AG04450 (cell line): ENCODE results near the gene SLC25A38. TPM values are rescaled to one million over a fixed set of nuclear protein-coding genes. Genes with fewer than 3 reads are reported as not detected.
"Not testable (repeated sequence)": the region's sequence is repeated elsewhere in the genome, so short reads cannot be mapped to it uniquely, and the experiment has no call there.

Source experiments
- CTCF ChIA-PET: fragments of 300-600, 350-600 bp; formaldehyde crosslinking; extraction: SDS; loops from one replicate; lab custom pipeline; 2022; ENCODE audit warnings: antibody characterized with exemption, inconsistent platforms; lab: Charles Lee
- POLR2A ChIA-PET: fragments of 350-600 bp; formaldehyde crosslinking; extraction: SDS; loops from one replicate; lab custom pipeline; 2021; ENCODE audit warnings: antibody characterized with exemption, inconsistent platforms; lab: Yijun Ruan, JAX
- DNase-seq: peaks from one replicate; pipeline ENCODE4 v3.0.0-alpha.2; 2011; ENCODE audit warnings: low read depth, low spot score
- H3K27ac ChIP-seq: one replicate; pipeline ENCODE4 v1.5.1; 2012; ENCODE audit warnings: low read depth, low read length, control low read depth
- H3K27me3 ChIP-seq: one replicate; pipeline ENCODE4 v1.6.0; 2012; ENCODE audit warnings: low read length; ENCODE audit not compliant: control insufficient read depth, insufficient read depth
- H3K4me3 ChIP-seq: 2 replicates; pipeline ENCODE4 v1.5.1; 2011; ENCODE audit warnings: mild to moderate bottlenecking, low read depth, low read length, control low read depth
- H3K9me3 ChIP-seq: 2 replicates; pipeline ENCODE4 v1.5.1; 2012; ENCODE audit warnings: low read length; ENCODE audit not compliant: control insufficient read depth, insufficient read depth
- polyA plus RNA-seq: library from polyadenylated mRNA; depleted of rRNA; stranded (reverse); fragments of >200 nt; gene quantifications from 2 replicates; pipeline ENCODE4 v1.2.3, GENCODE V29; 2011
- TF ChIP-seq, protein P1 (sequence below): IDR thresholded peaks from 2 replicates; pipeline ENCODE4 v1.5.1; 2011; ENCODE audit warnings: low read depth, low read length, control low read depth, inconsistent platforms

Gene SLC25A38
- polyA plus RNA-seq, 1 experiment: 33.1 TPM

DNA sequence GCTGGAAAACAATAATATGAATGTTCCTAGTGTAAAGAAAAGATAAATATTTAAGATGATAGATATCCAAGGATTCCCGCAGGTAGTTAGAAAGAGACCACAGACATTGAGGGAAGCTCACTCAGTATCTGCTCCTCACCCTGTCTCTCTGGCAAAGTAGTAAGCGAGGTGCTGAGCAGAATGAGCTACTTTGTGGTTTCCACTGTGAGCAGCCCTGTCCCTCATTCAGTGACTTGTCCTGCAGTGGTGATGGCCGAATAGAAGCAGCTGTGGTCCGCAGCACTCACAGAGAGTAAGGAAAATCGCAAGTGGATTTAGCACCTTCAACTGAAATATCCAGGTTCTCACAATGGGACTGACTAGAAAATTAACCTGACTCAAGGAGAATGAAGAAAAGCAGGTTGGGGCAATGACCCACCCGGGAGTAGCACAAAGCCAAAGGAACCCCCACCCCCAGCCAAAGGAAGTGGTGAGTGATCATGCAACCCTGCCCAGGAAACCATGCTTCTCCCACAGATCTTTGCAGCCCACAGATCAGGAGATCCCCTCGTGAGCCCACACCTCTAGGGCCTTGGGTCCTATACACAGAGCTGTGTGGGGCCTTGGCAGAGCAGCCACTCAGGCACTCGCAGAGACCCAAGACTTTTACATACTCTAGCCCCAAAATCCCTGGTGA, 21.8 kb upstream of the SLC25A38 start:
- TF ChIP-seq, protein P1, sequence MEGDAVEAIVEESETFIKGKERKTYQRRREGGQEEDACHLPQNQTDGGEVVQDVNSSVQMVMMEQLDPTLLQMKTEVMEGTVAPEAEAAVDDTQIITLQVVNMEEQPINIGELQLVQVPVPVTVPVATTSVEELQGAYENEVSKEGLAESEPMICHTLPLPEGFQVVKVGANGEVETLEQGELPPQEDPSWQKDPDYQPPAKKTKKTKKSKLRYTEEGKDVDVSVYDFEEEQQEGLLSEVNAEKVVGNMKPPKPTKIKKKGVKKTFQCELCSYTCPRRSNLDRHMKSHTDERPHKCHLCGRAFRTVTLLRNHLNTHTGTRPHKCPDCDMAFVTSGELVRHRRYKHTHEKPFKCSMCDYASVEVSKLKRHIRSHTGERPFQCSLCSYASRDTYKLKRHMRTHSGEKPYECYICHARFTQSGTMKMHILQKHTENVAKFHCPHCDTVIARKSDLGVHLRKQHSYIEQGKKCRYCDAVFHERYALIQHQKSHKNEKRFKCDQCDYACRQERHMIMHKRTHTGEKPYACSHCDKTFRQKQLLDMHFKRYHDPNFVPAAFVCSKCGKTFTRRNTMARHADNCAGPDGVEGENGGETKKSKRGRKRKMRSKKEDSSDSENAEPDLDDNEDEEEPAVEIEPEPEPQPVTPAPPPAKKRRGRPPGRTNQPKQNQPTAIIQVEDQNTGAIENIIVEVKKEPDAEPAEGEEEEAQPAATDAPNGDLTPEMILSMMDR: no peak
- Histone ChIP-seq H3K27me3 (no peaks in the 10 kb centered on the region), H3K9me3 (no peaks in the 10 kb centered on the region), H3K27ac (no peak overlapping the region), H3K4me3 (no peak overlapping the region)
- CTCF ChIA-PET: no interaction called here
- POLR2A ChIA-PET: no interaction called here
- no peak for DNase-seq

- no peak for DNase-seq
- CTCF ChIA-PET: no interaction called here
Observed at GRCh38 chr3:39362192-39362591, 21.0 kb upstream of the SLC25A38 start.

DNA sequence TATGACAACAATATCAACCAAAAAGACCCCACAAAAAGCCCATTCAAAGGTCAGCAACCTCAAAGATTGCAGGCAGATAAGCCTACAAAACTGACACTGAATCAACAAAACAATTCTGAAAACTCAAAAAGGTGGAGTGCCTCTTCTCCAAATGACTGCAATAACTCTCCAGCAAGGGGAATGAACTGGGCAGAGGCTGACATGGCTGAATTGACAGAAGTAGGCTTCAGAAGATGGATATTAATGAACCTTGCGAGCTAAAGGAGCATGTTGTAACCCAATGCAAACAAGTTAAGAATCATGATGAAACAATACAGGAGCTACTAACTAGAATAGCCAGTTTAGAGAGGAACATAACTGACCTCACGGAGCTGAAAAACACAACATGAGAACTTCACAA, 20.4 kb upstream of the SLC25A38 start:
- DNase-seq: no peak
- no peaks in the 10 kb centered on the region for H3K9me3 ChIP-seq
- no peaks in the 10 kb centered on the region for H3K27me3 ChIP-seq
- ChIA-PET CTCF (no interaction called here), POLR2A (no interaction called here)
- no peak overlapping the region for H3K4me3 ChIP-seq
- H3K27ac ChIP-seq: no peak overlapping the region
- TF ChIP-seq, protein P1: no peak

More at GRCh38 chr3:39362192-39362591, 21.0 kb upstream of the SLC25A38 start:
- Histone ChIP-seq H3K27me3 (no peaks in the 10 kb centered on the region), H3K27ac (no peak overlapping the region), H3K9me3 (no peaks in the 10 kb centered on the region), H3K4me3 (no peak overlapping the region)
- POLR2A ChIA-PET: no interaction called here
- TF ChIP-seq, protein P1: no peak

DNA sequence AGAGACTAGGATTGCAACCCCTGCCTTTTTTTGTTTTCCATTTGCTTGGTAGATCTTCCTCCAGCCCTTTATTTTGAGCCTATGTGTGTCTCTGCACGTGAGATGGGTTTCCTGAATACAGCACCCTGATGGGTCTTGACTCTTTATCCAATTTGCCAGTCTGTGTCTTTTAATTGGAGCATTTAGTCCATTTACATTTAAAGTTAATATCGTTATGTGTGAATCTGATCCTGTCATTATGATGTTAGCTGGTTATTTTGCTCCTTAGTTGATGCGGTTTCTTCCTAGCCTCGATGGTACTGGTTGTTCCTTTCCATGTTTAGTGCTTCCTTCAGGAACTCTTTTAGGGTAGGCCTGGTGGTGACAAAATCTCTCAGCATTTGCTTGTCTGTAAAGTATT, 12.7 kb upstream of the SLC25A38 start:
- POLR2A ChIA-PET, CTCF ChIA-PET: not testable (repeated sequence)

GRCh38 chr3:39372833-39373232, 10.3 kb upstream of the SLC25A38 start:
- Histone ChIP-seq H3K4me3 (no peak overlapping the region), H3K27me3 (peaks cover 13% of the 10 kb centered on the region), H3K27ac (no peak overlapping the region), H3K9me3 (no peaks in the 10 kb centered on the region)
- no peak for DNase-seq
- ChIA-PET POLR2A (no interaction called here), CTCF (no interaction called here)
- TF ChIP-seq, protein P1: no peak

More for the DNA sequence above, 12.7 kb upstream of the SLC25A38 start:
- H3K4me3 ChIP-seq, H3K27me3 ChIP-seq, DNase-seq, H3K27ac ChIP-seq, H3K9me3 ChIP-seq: not testable (repeated sequence)
